Tibial nerve (tissue), 4 donors: ENCODE results near the gene TGM4. TPM values are rescaled to one million over a fixed set of nuclear protein-coding genes. Genes with fewer than 3 reads are reported as not detected.

ENCODE experiments used
- DNase-seq, 2 donors: peaks; one replicate each; pipeline ENCODE4 v3.0.0-alpha.2; 2019; ENCODE audit warnings: low spot score in 2 of 2
- H3K27ac ChIP-seq, 4 donors: fragments of 200-600 bp; sonication (generic) in 3 of 4; one replicate each; pipeline ENCODE4 v1.5.1; 2017 to 2019; ENCODE audit warnings: mild to moderate bottlenecking in 1 of 4
- H3K27me3 ChIP-seq, 2 donors: fragments of 200-600 bp; sonication (generic) in 1 of 2; one replicate each; pipeline versions ENCODE4 v1.5.1 to v1.6.0; 2017 to 2019
- H3K36me3 ChIP-seq, 3 donors: fragments of 200-600 bp; sonication (generic); one replicate each; pipeline ENCODE4 v1.5.1; 2018 to 2019
- H3K4me1 ChIP-seq, 4 donors: fragments of 200-600 bp; sonication (generic) in 3 of 4; one replicate each; pipeline ENCODE4 v1.5.1; 2017 to 2019
- H3K4me3 ChIP-seq, 4 donors: fragments of 200-600 bp; sonication (generic) in 3 of 4; one replicate each; pipeline ENCODE4 v1.5.1; 2017 to 2019; ENCODE audit warnings: mild to moderate bottlenecking in 1 of 4, moderate library complexity in 1 of 4
- H3K9me3 ChIP-seq, 4 donors: fragments of 200-600 bp; sonication (generic) in 3 of 4; one replicate each; pipeline ENCODE4 v1.5.1; 2017 to 2019
- CTCF ChIP-seq, 5 experiments: fragments of 200-600 bp in 3 of 5; fragments of 450-650 bp in 2 of 5; sonication (generic) in 3 of 5; IDR thresholded peaks; one replicate each; pipeline ENCODE4 v1.5.1; 2016 to 2019; ENCODE audit warnings: antibody characterized with exemption in 5 of 5, mild to moderate bottlenecking in 3 of 5, moderate library complexity in 2 of 5
- EP300 ChIP-seq, 2 donors: sonication (generic); formaldehyde crosslinking; IDR thresholded peaks; one replicate each; pipeline ENCODE4 v1.6.1; 2017; ENCODE audit warnings: antibody characterized with exemption in 2 of 2, mild to moderate bottlenecking in 1 of 2
- POLR2A ChIP-seq, 2 donors: fragments of 450-650 bp; IDR thresholded peaks; one replicate each; pipeline ENCODE4 v1.6.1; 2017; ENCODE audit warnings: antibody characterized with exemption in 2 of 2, mild to moderate bottlenecking in 2 of 2, moderate library complexity in 2 of 2
- WGBS, 2 donors: methylation state at CpG; one replicate each; pipeline ENCODE4 v1.1.5; 2018; 5-methylcytosine and 5-hydroxymethylcytosine counted together
- total RNA-seq, 4 donors: library from RNA; depleted of rRNA; stranded (reverse); fragments of >200 nt; gene quantifications; one replicate each; pipeline ENCODE4 v1.1.0, GENCODE V29; 2016

Gene TGM4
- total RNA-seq, 4 donors from 2014 or later, result not detected

GRCh38 chr3:44924457-44925084, 50.2 kb downstream of the TGM4 start:
- DNase-seq, result no peak
- Histone ChIP-seq H3K9me3 (no peaks in the 10 kb centered on the region), H3K27ac (no peak overlapping the region), H3K36me3 (peaks cover 0 to 83% (median 16%) of the 10 kb centered on the region in 3 donors), H3K4me1 (peaks cover 0 to 6% (median 0%) of the 10 kb centered on the region in 4 donors), H3K4me3 (no peak overlapping the region), H3K27me3 (no peaks in the 10 kb centered on the region)
- WGBS, 2 donors, result 63 to 74% methylated on average over 5 of the region's 5 CpGs
- TF ChIP-seq POLR2A (IDR thresholded peaks at IDR 0.05) (no peak), CTCF (IDR thresholded peaks at IDR 0.05) (no peak), EP300 (IDR thresholded peaks at IDR 0.05) (no peak)

GRCh38 chr3:44926172-44926571, 51.8 kb downstream of the TGM4 start:
- Histone ChIP-seq H3K9me3 (no peaks in the 10 kb centered on the region), H3K36me3 (peaks cover 0 to 87% (median 16%) of the 10 kb centered on the region in 3 donors), H3K4me1 (peaks cover 0 to 6% (median 0%) of the 10 kb centered on the region in 4 donors), H3K27me3 (no peaks in the 10 kb centered on the region), H3K27ac (no peak overlapping the region), H3K4me3 (no peak overlapping the region)
- 87 to 91% methylated on average over 10 of the region's 10 CpGs for WGBS, 2 donors
- TF ChIP-seq CTCF (IDR thresholded peaks at IDR 0.05) (no peak), EP300 (IDR thresholded peaks at IDR 0.05) (no peak), POLR2A (IDR thresholded peaks at IDR 0.05) (no peak)
- DNase-seq, result no peak

DNA sequence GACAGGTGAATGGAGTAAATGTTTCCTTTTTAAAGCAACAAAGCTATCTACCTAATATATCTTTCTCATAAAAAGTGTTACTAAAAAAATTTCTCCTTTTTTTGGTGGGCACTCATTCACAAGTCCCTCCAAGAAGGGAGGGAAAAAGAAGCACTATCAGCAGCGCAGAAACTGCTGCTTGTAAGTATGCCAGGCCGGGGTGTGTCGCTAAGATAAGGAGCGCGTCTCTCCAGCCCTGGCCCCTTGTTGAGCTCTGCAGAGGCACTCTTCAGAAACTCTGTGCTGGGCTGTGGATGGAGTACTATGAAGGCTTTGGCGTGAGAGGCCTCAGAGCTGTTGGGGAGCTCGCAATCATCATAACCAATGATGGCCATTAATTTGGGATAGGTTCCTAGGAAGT, 52.5 kb downstream of the TGM4 start:
- Histone ChIP-seq H3K9me3 (no peaks in the 10 kb centered on the region), H3K36me3 (peaks cover 0 to 87% (median 13%) of the 10 kb centered on the region in 3 donors), H3K27ac (no peak overlapping the region), H3K27me3 (no peaks in the 10 kb centered on the region), H3K4me1 (peaks cover 0 to 6% (median 0%) of the 10 kb centered on the region in 4 donors), H3K4me3 (no peak overlapping the region)
- DNase-seq, result no peak
- 93 to 94% methylated on average over 7 of the region's 7 CpGs for WGBS, 2 donors
- TF ChIP-seq POLR2A (IDR thresholded peaks at IDR 0.05) (no peak), CTCF (IDR thresholded peaks at IDR 0.05) (no peak), EP300 (IDR thresholded peaks at IDR 0.05) (no peak)

DNA sequence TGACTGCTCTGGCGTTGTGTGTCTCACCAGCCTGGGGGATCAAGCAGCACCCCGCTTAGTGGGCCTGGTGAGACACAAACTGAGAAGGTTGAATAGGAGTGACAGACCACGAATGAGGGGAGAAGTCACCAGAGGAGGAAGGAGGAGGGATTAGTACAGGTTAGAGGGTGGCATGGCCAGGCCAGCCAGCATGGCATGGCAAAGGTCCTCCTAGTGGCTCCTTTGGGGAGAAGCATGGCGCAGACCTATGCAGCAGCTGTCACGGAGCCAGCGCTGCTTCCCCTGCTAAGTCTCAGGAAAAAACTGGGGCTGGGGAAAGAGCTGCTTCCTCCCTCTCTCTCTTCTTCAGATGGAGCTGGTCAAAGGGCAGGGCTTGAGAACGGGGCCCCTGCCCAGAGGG, 53.0 kb downstream of the TGM4 start:
- no peak for DNase-seq
- Histone ChIP-seq H3K36me3 (peaks cover 0 to 87% (median 9%) of the 10 kb centered on the region in 3 donors), H3K27me3 (no peaks in the 10 kb centered on the region), H3K9me3 (no peaks in the 10 kb centered on the region), H3K4me3 (no peak overlapping the region), H3K4me1 (peaks cover 0 to 6% (median 0%) of the 10 kb centered on the region in 4 donors), H3K27ac (no peak overlapping the region)
- no peak for TF ChIP-seq POLR2A (IDR thresholded peaks at IDR 0.05)
- TF ChIP-seq EP300 (IDR thresholded peaks at IDR 0.05), result no peak
- TF ChIP-seq CTCF (IDR thresholded peaks at IDR 0.05), result no peak
- 88 to 92% methylated on average over 7 of the region's 7 CpGs for WGBS, 2 donors

- no peak for DNase-seq
- H3K27ac ChIP-seq, result no peak overlapping the region
- H3K9me3 ChIP-seq, result no peaks in the 10 kb centered on the region
- no peak for TF ChIP-seq CTCF (IDR thresholded peaks at IDR 0.05)
- TF ChIP-seq EP300 (IDR thresholded peaks at IDR 0.05), result no peak
- TF ChIP-seq POLR2A (IDR thresholded peaks at IDR 0.05), result no peak
- peaks cover 0 to 90% (median 6%) of the 10 kb centered on the region in 3 donors for H3K36me3 ChIP-seq
- no peak overlapping the region for H3K4me3 ChIP-seq
- WGBS, 2 donors, result 93 to 95% methylated on average over 3 to 5 of the region's 5 CpGs
- no peaks in the 10 kb centered on the region for H3K4me1 ChIP-seq
- H3K27me3 ChIP-seq, result no peaks in the 10 kb centered on the region
These were observed 55.4 kb downstream of the TGM4 start for GRCh38 chr3:44929782-44930181.
